ENCODE measurements around the gene EPHA2.

Gene EPHA2

GRCh38 chr1:16132325-16132785 lies 23.5 kb downstream of the EPHA2 start:
- DNase-seq (ENCODE audit: low read depth, low spot score), result no peak
- CTCF ChIA-PET, result interaction anchor here (1.0 kb wide), 1 partner anchor 54 kb away, joined by 4 read pairs; no protein-coding TSS in a partner anchor
- no peak overlapping the region for H3K4me3 ChIP-seq (ENCODE audit: low read depth, low read length)
- TF ChIP-seq CTCF (IDR thresholded peaks at IDR 0.05; ENCODE audit: insufficient read depth, low read length, missing control alignments), result no peak
- POLR2A ChIA-PET, result no interaction called here

GRCh38 chr1:16131636-16132324 lies 24.1 kb downstream of the EPHA2 start:
- no peak overlapping the region for H3K4me3 ChIP-seq (ENCODE audit: low read depth, low read length)
- ChIA-PET CTCF (interaction anchor here (0.9 to 1.0 kb wide), 2 partner anchors 38 to 53 kb away, joined by 3 to 4 read pairs; no protein-coding TSS in a partner anchor), POLR2A (no interaction called here)
- TF ChIP-seq CTCF (IDR thresholded peaks at IDR 0.05; ENCODE audit: insufficient read depth, low read length, missing control alignments), result no peak
- DNase-seq (ENCODE audit: low read depth, low spot score), result no peak

- ChIA-PET CTCF (interaction anchor here (0.7 to 1.2 kb wide), 5 partner anchors 10 to 48 kb away, joined by 3 to 5 read pairs (median 3); no protein-coding TSS in a partner anchor), POLR2A (no interaction called here)
- no peak overlapping the region for H3K4me3 ChIP-seq (ENCODE audit: low read depth, low read length)
- no peak for TF ChIP-seq CTCF (IDR thresholded peaks at IDR 0.05; ENCODE audit: insufficient read depth, low read length, missing control alignments)
- no peak for DNase-seq (ENCODE audit: low read depth, low spot score)
Observed at GRCh38 chr1:16130827-16131226, 25.0 kb downstream of the EPHA2 start.

- no peak overlapping the region for H3K4me3 ChIP-seq (ENCODE audit: low read depth, low read length)
- POLR2A ChIA-PET, result no interaction called here
- TF ChIP-seq CTCF (IDR thresholded peaks at IDR 0.05; ENCODE audit: insufficient read depth, low read length, missing control alignments), result no peak
- DNase-seq (ENCODE audit: low read depth, low spot score), result no peak
- CTCF ChIA-PET, result interaction anchor here (0.7 to 1.2 kb wide), 4 partner anchors 9 to 47 kb away, joined by 3 to 5 read pairs (median 3); no protein-coding TSS in a partner anchor
Observed at GRCh38 chr1:16129921-16130543, 25.8 kb downstream of the EPHA2 start.

- DNase-seq (ENCODE audit: low read depth, low spot score), result no peak
- no peak for TF ChIP-seq CTCF (IDR thresholded peaks at IDR 0.05; ENCODE audit: insufficient read depth, low read length, missing control alignments)
- H3K4me3 ChIP-seq (ENCODE audit: low read depth, low read length), result no peak overlapping the region
- ChIA-PET POLR2A (no interaction called here), CTCF (no interaction called here)
Observed at GRCh38 chr1:16129316-16129715, 26.6 kb downstream of the EPHA2 start.

GRCh38 chr1:16128338-16128741 lies 27.5 kb downstream of the EPHA2 start:
- TF ChIP-seq CTCF (IDR thresholded peaks at IDR 0.05; ENCODE audit: insufficient read depth, low read length, missing control alignments), result no peak
- POLR2A ChIA-PET, result no interaction called here
- CTCF ChIA-PET, result interaction anchor here (1.3 to 1.4 kb wide), 2 partner anchors 9 to 46 kb away, joined by 3 to 4 read pairs; no protein-coding TSS in a partner anchor
- no peak overlapping the region for H3K4me3 ChIP-seq (ENCODE audit: low read depth, low read length)
- no peak for DNase-seq (ENCODE audit: low read depth, low spot score)

Data from AG04449 (cell line).